Activated T-cell treated with anti-CD3 and anti-CD28 coated beads, Interleukin-2, amount 50 U/mL, for 4 hours (primary cell): ENCODE measurements around the gene C1orf115. TPM values are rescaled to one million over a fixed set of nuclear protein-coding genes. Genes with fewer than 3 reads are reported as not detected.
A peak's percentile ranks its signal among the peaks of the same experiment; 100 is the strongest.
"Not testable (repeated sequence)": the region's sequence is repeated elsewhere in the genome, so short reads cannot be mapped to it uniquely, and the experiment has no call there.

Experiments
- ATAC-seq, 2 donors: fragments of 200-7000 bp; cut with Tn5 transposase; one replicate each; pipeline ENCODE4 v1.10.0; 2021
- DNase-seq: peaks from one replicate; pipeline ENCODE4 v3.0.0-alpha.2; 2020
- H3K27me3 Mint-ChIP-seq: one replicate; pipeline ENCODE4 v1.8.0; 2021; ENCODE audit warnings: low read depth, mixed read lengths
- H3K36me3 Mint-ChIP-seq: one replicate; pipeline ENCODE4 v1.8.0; 2022; ENCODE audit warnings: mixed read lengths; ENCODE audit not compliant: insufficient read depth
- H3K4me1 Mint-ChIP-seq: one replicate; pipeline ENCODE4 v1.8.0; 2021; ENCODE audit warnings: low read depth, mixed read lengths
- H3K4me3 Mint-ChIP-seq: one replicate; pipeline ENCODE4 v1.8.0; 2021; ENCODE audit warnings: mild to moderate bottlenecking, moderate library complexity, mixed read lengths
- H3K9me3 Mint-ChIP-seq: one replicate; pipeline ENCODE4 v1.8.0; 2021; ENCODE audit warnings: mixed read lengths
- total RNA-seq, 3 donors: library from RNA; stranded (reverse); gene quantifications; one replicate each; pipeline ENCODE4 v1.2.1, GENCODE V29; 2021

Gene C1orf115
- total RNA-seq, 3 donors from 2014 or later = 0.18 to 0.27 (median 0.18) TPM

DNA sequence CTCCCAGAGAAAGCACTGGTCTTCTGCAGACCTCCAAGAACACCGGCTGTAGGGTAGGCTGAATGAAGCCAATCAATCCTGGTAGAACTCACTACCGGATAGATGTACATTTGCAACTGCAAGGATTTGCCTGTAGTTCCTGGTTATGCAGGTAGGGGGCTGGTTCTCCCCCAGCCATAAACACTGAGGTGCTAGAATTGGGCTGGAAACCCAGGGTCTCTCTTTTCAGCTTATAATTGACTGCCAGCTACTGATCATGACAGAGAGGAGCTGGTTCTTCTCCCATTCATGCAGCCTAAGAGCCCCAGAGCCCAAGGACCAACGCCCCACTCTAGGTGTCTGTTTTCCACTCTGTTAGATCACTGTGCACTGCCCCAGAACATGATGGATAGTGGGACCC, 36.5 kb downstream of the C1orf115 start:
- Mint-ChIP-seq H3K9me3 (peaks cover 2% of the 10 kb centered on the region), H3K4me3 (no peak overlapping the region), H3K36me3 (no peaks in the 10 kb centered on the region), H3K27me3 (peaks cover 3% of the 10 kb centered on the region), H3K4me1 (no peaks in the 10 kb centered on the region)
- no peak for DNase-seq
- ATAC-seq = no peak

DNA sequence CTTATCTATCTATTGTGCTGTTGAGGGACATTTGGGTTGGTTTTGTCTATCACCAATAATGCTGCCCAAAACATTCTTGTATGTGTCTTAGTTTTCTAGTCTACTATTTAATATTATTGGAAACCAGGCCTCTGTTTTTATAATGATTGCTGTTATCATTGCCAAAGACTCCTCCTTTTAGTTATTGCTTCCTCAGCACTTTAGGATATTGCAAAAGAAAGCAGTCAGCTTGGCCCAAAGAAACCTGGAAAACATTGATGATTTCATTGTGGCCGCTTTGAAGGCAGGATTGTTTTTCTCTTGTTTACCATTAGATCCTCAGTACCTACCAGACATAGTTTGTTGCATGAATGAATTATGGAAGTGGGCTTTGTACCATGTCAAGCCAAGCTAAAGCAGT, 37.4 kb downstream of the C1orf115 start:
- Mint-ChIP-seq H3K36me3 (no peaks in the 10 kb centered on the region), H3K27me3 (peaks cover 3% of the 10 kb centered on the region), H3K4me1 (peaks cover 5% of the 10 kb centered on the region), H3K9me3 (peaks cover 3% of the 10 kb centered on the region), H3K4me3 (no peak overlapping the region)
- ATAC-seq (no peak), DNase-seq (no peak)

DNA sequence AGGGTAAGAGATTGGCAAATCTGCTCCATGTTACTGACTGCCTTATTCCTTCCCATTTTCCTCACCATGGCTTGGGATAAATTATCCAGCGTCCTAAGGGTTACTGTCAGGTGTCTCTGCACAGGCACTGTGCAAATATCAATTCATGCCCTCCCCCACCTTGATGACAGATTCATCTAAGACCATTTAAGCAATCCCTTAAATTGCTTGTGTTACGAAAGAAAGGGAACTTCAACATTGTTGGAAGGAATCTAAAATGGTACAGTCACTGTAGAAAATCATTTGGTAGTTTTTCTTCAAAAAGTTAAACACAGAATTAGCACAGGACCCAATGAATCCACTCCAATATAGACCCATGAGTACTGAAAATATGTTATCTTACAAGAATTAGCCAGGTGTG, 40.3 kb downstream of the C1orf115 start:
- Mint-ChIP-seq H3K4me3 (no peak overlapping the region), H3K27me3 (peaks cover 3% of the 10 kb centered on the region), H3K9me3 (peaks cover 3% of the 10 kb centered on the region), H3K4me1 (peaks cover 10% of the 10 kb centered on the region), H3K36me3 (no peaks in the 10 kb centered on the region)
- DNase-seq = no peak
- no peak for ATAC-seq

DNA sequence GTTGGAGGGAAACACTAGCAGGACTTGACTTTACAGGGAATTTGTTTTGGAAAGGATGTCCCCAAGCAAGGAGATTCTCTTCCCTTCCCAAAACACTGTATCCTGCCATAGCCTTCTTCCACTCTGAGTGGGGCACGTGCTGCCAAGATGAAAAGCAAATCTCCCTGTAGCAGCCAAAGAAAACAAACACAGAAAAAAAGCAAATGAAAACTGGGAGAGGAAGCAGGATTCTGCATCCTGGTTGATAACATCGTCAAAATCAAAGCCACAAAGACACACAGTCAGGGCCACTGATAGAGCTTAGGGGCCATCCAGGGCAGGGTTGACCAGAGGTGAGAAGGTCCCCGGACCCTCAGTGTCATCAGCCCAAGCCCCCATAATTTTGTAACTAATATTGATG, 42.0 kb downstream of the C1orf115 start:
- H3K36me3 Mint-ChIP-seq = no peaks in the 10 kb centered on the region
- DNase-seq = no peak

DNA sequence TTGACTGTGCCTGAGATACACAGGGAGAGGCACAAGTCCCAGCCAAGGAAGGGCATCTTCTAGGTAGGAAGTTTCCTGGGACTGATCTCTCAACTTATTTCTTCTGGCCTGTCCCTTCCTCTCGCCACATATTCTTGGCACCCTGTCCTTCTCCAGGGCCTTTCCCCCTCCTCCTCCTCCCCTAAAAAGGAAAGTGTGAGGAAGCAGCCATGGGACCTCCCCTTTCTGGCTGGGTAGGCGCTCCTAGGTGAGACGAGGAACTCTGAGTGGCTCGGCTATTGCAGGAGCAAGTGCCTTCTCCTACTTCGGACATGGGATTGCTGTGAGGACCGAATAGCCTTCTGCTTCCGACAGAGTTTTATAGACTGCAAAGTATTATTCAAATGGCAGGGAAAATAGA, 42.5 kb downstream of the C1orf115 start:
- peaks cover 10% of the 10 kb centered on the region for H3K4me1 Mint-ChIP-seq
- H3K27me3 Mint-ChIP-seq = no peaks in the 10 kb centered on the region
- H3K36me3 Mint-ChIP-seq = no peaks in the 10 kb centered on the region
- no peak overlapping the region for H3K4me3 Mint-ChIP-seq
- H3K9me3 Mint-ChIP-seq = peaks cover 3% of the 10 kb centered on the region
- no peak for DNase-seq
- no peak for ATAC-seq

More for the DNA sequence above, 42.0 kb downstream of the C1orf115 start:
- no peak for ATAC-seq
- H3K4me3 Mint-ChIP-seq = no peak overlapping the region
- H3K27me3 Mint-ChIP-seq = no peaks in the 10 kb centered on the region
- peaks cover 10% of the 10 kb centered on the region for H3K4me1 Mint-ChIP-seq
- H3K9me3 Mint-ChIP-seq = peaks cover 3% of the 10 kb centered on the region

DNA sequence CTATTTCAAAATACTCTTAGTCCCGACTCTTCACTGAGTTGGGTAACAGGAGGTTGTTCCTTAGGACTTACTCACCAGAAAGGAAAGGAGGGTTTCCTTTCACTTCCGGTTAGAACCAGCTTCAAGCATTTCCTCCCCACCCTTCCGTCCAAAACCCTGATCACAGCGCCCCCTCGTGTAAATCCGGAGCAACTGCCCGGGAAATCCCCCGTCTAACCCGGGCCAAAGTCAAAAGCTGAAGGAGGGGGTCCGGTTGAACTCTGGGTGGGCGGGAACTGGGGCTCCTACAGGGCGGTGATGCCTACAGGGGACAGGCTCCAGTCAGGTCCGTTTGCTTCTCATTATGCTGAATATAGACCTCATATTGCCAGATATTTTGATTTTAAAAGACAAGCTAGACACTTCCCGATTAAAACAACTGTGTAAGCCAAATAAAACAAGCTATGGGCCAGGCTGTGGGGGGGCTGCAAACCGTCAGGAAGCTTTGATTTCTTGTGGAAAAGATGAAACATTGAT, 43.0 kb downstream of the C1orf115 start:
- peak; percentile 84 to 95 for ATAC-seq
- Mint-ChIP-seq H3K4me1 (peaks cover 10% of the 10 kb centered on the region), H3K4me3 (no peak overlapping the region), H3K9me3 (peaks cover 3% of the 10 kb centered on the region), H3K27me3 (no peaks in the 10 kb centered on the region), H3K36me3 (no peaks in the 10 kb centered on the region)
- peak; percentile 68 for DNase-seq

DNA sequence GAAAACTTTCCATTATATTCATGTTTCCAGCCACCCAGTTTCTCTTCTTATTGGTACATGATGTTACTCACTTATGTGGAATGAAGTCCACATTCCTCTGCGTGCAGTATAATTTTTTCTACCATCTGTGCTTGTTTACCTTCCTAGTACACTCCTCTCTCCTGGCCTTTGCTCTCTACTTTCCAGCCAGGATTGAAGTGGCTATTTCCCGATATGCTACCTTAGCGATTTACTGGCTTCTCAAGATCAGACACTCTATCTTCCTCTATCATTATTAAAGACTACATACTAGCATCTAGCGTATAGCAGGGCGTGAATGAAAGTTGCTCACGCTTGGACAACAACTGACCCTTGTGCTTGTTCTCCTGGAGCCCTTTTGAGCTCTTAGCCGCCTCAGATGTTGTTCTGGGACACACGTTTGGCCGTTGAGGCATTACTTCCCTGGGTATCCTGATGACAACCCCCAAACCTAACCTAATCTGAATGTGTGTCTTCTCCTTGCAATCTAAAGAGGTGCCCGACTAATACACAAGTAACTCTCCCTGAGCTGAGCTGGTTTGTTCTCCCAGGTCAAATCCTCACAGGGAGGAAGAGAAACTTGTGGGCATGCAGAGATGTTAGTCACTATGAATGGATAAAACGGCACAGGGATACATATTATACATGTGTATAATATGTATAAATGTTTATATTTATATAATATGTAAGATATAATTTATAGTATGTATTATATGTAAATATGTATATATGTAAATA, 44.6 kb downstream of the C1orf115 start:
- no peak overlapping the region for H3K4me3 Mint-ChIP-seq
- DNase-seq = no peak
- H3K36me3 Mint-ChIP-seq = no peaks in the 10 kb centered on the region
- H3K27me3 Mint-ChIP-seq = peaks cover 4% of the 10 kb centered on the region
- ATAC-seq = no peak
- peaks cover 10% of the 10 kb centered on the region for H3K4me1 Mint-ChIP-seq
- peaks cover 3% of the 10 kb centered on the region for H3K9me3 Mint-ChIP-seq

DNA sequence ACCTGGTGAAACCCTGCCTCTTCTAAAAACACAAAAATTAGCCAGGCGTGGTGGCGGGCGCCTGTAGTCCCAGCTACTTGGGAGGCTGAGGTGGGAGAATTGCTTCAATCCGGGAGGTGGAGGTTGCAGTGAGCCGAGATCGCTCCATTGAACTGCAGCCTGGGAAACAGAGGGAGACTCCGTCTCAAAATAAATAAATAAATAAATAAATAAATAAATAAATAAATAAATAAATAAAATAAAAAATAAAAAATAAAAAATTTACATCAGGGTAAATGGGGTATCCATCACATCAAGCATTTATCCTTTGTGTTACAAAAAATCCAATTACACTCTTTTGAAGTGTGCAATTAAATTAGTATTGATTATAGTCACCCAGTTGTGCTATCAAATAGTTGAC, 46.1 kb downstream of the C1orf115 start:
- not testable (repeated sequence) for H3K9me3 Mint-ChIP-seq, ATAC-seq, H3K36me3 Mint-ChIP-seq, H3K4me3 Mint-ChIP-seq, DNase-seq
- Mint-ChIP-seq H3K27me3 (peaks cover 11% of the 10 kb centered on the region), H3K4me1 (peaks cover 10% of the 10 kb centered on the region)

DNA sequence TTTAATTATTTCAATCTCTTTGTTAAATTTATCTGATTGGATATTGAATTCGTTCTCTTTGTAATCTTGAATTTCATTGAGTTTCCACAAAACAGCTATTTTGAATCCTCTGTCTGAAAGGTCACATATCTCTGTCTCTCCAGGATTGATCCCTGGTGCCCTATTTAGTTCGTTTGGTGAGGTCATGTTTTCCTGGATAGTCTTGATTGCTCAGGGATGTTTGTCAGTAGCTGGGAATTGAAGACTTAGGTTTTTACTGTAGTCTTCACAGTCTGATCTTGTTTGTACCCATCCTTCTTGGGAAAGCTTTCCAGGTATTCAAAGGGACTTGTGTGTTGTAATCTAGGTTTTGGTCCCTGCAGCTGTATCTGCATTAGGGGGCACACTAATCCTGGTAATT, 51.2 kb downstream of the C1orf115 start:
- ATAC-seq (no peak), DNase-seq (no peak)
- Mint-ChIP-seq H3K27me3 (peaks cover 20% of the 10 kb centered on the region), H3K4me3 (no peak overlapping the region), H3K36me3 (no peaks in the 10 kb centered on the region), H3K9me3 (no peaks in the 10 kb centered on the region), H3K4me1 (no peaks in the 10 kb centered on the region)

DNA sequence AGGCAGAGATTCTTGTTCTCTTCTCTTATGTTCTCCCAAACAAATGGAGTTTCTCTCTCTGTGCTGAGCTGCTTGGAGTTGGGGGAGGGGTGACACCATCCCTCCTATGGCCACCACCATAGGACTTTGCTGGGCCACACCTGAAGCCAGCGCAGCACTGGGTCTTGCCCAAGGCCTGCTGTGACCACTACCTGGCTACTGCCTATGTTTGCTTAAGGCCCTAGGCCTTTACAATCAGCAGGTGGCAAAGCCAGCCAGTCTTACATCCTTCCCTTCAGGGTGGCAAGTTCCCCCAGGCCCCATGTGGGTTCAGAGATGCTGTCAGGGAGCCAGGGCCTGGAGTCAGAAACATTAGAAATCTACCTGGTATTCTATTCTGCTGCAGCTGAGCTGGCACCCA, 51.7 kb downstream of the C1orf115 start:
- no peaks in the 10 kb centered on the region for H3K36me3 Mint-ChIP-seq
- no peak for ATAC-seq
- DNase-seq = no peak
- H3K4me3 Mint-ChIP-seq = no peak overlapping the region
- no peaks in the 10 kb centered on the region for H3K9me3 Mint-ChIP-seq
- H3K4me1 Mint-ChIP-seq = no peaks in the 10 kb centered on the region
- peaks cover 24% of the 10 kb centered on the region for H3K27me3 Mint-ChIP-seq

DNA sequence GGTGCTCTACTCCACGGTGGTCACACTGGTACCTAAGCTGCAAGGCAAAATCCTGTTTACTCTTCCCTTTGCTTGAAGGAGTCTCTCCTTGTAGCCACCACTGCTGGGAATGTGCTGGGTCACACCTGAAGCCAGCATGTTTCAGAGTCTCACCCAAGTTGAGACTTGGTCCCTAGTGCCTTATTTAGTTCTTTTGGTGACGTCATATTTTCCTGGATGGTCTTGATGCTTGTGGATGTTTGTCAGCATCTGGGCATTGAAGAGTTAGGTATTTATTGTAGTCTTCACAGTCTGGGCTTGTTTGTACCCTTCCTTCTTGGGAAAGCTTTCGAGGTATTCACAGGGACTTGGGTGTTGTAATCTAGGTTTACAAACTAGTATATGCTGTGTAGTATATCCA, 52.4 kb downstream of the C1orf115 start:
- Mint-ChIP-seq H3K4me1 (no peaks in the 10 kb centered on the region), H3K27me3 (peaks cover 31% of the 10 kb centered on the region), H3K9me3 (no peaks in the 10 kb centered on the region)

DNA sequence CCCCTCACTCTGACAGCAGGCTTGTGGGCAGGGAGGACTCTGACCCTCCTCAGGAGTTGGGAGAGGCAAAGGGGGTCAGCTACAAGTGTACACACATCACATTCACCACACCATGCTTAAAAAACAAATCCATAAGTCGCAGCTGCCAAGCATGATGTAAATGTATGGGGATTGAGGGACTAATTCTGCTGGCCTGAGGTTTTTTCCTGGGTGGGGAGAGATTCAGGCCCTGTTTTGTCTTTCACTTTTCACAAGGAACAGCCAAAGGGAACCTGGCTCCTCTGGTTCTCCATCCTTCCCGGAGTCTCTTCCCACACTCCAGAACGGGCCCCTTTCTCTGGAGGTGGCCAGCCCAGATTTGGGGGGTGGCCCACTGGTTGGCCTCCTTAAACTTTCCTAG, 56.7 kb downstream of the C1orf115 start:
- Mint-ChIP-seq H3K9me3 (no peaks in the 10 kb centered on the region), H3K4me3 (no peak overlapping the region), H3K4me1 (peaks cover 7% of the 10 kb centered on the region), H3K36me3 (no peaks in the 10 kb centered on the region), H3K27me3 (peaks cover 54% of the 10 kb centered on the region)
- ATAC-seq (no peak), DNase-seq (no peak)

More for the DNA sequence above, 52.4 kb downstream of the C1orf115 start:
- DNase-seq = no peak
- ATAC-seq = no peak
- H3K4me3 Mint-ChIP-seq = no peak overlapping the region
- H3K36me3 Mint-ChIP-seq = no peaks in the 10 kb centered on the region

DNA sequence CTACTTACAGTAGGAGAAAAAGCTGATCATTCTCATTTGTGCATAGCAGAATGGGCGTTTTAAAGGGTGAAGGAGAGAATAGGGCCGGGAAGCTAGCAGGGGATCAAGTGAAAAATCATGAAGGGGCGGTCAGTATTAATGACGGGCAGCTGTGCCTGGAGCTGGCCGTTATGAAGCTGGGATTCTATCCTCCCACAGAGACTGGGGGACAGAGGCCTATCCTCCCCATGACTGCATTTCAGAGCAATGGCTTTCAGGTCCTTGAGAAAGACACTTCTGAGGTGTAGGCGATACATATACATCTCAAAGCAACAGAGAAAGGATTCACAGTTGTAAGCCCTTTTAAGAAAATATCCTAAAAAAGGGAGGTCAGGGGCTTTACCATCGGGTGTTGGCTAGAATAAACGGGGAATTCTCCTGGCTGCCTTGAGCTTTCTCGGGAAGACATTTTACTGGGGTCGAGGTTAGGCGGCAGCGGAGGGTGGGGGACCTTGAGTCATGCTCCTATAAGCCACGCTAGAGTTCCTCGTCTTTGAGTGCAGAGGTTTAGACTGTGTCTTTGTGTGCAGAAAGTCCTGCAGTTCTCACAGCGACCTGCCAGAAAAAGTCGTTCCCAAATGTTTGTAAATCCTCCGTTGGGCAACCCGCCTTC, 57.4 kb downstream of the C1orf115 start:
- Mint-ChIP-seq H3K27me3 (peaks cover 60% of the 10 kb centered on the region), H3K9me3 (no peaks in the 10 kb centered on the region), H3K4me1 (peaks cover 7% of the 10 kb centered on the region), H3K4me3 (peak overlapping the region; percentile 56), H3K36me3 (no peaks in the 10 kb centered on the region)
- no peak for DNase-seq
- no peak for ATAC-seq

DNA sequence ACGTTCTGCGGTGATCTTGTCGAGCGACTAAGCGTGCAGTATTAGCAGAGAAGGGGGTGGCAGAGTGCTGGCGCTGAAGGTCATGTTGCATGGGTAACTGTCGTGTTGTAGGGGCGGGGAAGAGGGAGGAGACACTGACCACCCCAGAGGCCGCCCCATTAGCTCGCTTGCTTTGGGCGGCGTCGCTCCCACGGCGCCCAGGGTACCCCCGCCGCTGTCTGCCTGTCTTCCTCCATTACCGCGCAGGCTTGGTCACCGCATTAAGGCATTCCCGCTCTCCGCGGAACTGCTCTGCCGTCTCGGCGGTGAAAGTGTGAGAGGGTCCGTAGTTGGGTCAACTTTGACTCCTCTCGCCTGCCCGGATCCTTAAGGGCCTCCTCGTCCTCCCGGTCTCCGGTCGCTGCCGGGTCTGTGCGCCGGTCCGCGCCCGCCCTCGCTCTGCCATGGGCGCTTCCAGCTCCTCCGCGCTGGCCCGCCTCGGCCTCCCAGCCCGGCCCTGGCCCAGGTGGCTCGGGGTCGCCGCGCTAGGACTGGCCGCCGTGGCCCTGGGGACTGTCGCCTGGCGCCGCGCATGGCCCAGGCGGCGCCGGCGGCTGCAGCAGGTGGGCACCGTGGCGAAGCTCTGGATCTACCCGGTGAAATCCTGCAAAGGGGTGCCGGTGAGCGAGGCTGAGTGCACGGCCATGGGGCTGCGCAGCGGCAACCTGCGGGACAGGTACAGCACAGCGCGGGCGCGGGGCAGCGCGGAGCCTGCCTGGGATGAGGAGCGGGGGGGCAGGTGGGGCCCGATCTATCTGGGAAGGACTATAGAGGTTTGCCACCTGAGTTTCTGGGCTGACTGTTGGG, 58.1 kb downstream of the C1orf115 start, which contains the start of gene MTARC2:
Gene MTARC2 (plus strand): TSS at position 234 of the 846 bp plus-strand sequence. CDS start 210 bp downstream, at position 444.
- Mint-ChIP-seq H3K4me3 (peak within 1 kb of the TSS; percentile 56), H3K36me3 (no peaks in the 10 kb centered on the region), H3K4me1 (peaks cover 7% of the 10 kb centered on the region), H3K27me3 (peaks cover 63% of the 10 kb centered on the region), H3K9me3 (no peaks in the 10 kb centered on the region)
- ATAC-seq (peak; percentile 63 to 70), DNase-seq (no peak)
